ENCODE measurements around the gene C10orf62.
A peak's percentile ranks its signal among the peaks of the same experiment; 100 is the strongest.
"Not testable (repeated sequence)": the region's sequence is repeated elsewhere in the genome, so short reads cannot be mapped to it uniquely, and the experiment has no call there.

The C10orf62 gene

DNA sequence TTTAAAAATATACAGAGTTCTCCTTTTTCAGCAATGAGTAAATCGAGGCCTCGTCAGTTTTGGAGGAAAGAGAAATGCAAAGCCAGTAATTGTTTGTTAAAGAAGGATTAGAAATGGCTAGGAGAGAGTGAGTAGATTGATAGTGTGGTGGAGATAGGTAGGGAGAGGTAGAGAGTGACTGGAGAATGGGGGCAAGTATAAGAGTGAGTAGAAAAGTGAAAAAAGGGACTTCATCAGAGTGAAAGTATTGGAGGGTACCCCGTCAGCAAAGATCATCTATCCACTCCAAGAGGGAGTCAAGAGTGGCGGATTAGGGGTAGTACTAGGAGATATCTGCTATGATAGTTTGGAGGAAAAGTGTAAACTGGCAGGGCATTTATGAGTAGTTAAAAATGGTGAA, 26.2 kb upstream of the C10orf62 start:
- DNase-seq = no peak

DNA sequence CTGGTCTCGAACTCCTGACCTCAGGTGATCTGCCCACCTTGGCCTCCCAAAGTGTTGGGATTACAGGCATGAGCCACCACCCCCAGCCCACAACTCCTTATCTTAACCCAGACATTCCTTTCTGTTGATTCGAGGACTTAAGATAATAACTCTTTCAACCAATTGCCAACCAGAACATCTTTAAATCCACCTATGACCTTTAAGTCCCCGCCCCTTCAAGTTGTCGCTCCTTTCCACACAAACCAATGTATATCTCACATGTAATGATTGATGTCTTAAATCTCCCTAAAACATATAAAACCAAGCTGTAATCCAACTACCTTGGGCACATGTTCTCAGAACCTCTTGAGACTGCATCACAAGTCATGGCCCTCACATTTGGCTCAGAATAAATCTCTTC, 24.7 kb upstream of the C10orf62 start:
- DNase-seq = no peak

DNA sequence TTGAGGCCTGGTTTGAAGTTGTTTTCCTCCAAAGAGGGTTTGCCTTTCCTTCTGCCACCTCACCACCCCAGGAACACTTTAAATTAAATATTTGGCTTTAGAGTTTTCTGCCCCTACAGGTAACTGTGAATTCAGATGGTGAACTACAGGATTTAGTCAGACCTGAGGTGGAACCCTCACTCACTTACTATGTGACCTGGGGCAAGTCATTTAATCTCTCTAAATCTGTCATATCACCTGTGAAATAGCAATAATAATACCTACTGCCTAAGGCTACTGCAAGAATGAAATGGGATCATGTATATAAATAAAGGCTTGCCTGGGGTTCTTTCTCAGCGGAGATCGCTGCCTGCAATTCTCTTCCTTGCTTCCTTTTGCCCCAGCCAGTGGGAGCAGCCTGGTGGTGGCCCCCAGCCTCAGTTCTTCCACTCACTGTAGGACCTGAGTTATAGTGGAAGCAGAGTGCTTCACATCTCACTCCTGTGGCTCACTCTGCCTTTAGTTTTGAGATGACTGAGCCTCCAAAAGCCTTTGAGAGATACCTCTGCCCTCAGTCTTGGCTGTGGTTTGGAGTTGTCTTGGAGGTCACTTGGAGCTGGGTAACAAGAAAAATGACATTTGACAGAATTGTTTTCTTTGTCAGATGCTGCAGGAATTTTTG, 23.1 kb upstream of the C10orf62 start:
- no peak for DNase-seq

DNA sequence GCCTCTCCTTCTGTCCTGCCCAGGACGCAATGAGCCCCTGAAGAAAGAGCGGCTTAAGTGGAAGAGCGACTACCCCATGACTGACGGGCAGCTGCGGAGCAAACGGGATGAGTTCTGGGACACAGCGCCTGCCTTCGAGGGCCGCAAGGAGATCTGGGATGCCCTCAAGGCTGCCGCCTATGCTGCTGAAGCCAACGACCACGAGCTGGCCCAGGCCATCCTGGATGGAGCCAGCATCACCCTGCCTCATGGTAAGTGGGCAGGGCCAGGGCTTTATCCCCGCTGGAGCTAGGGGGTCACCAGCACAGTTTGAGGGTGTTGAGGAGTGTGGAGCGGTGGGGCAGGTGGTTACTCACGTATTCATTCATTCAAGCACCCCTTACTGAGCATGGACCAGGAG, 21.6 kb upstream of the C10orf62 start:
- no peak for DNase-seq

DNA sequence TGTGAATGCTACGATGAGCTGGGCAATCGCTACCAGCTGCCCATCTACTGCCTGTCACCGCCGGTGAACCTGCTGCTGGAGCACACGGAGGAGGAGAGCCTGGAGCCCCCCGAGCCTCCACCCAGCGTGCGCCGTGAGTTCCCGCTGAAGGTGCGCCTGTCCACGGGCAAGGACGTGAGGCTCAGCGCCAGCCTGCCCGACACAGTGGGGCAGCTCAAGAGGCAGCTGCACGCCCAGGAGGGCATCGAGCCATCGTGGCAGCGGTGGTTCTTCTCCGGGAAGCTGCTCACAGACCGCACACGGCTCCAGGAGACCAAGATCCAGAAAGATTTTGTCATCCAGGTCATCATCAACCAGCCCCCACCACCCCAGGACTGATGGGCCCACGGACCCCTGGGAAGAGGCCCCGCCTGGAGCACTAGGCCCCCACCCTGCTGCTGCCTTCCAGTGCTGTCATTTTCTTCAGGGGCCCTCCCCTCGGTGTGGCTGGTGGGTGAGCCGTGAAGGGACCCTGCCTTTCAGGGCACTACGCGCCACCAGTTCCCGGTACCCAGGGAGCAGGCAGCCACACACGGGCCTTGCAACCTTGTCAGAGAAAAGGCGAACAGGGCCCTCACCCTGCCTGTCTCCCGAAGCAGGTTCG, 19.3 kb upstream of the C10orf62 start:
- DNase-seq = no peak

DNA sequence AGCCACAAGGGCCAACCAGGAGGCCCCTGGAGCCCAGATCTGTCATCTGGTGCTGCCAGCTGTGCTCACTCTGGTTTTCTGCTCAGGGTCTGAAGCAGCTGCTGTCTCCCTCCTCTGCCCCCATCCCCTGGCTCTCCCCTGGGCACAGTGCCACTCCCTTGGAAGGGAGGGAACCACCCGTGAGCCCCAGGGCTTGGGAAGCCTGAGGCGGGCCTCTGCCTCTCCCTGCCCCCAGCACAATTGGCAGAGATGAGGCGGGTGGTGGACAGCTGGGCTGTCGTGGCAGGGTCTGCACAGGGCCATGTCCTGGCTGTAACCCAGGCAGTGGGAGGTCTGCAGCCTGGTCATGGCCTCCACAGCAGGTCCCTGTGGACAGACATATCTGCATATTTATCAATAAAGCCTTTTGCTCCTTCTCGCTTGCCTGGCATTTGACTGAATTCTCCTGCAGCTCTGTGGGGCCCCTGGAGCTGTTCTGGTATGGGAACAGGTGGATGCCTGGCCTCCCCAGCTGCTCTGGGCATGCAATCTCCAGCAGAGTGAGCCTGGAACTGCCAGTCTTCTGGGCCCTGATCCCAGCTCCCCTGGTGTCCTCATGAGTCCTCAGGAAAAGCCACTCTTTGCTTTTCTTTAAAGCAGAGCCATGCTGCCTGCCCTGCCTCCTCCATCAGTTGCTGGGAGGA, 18.6 kb upstream of the C10orf62 start:
- DNase-seq = peak in 17 of 58 donors; percentile 6 to 63 (median 21)

DNA sequence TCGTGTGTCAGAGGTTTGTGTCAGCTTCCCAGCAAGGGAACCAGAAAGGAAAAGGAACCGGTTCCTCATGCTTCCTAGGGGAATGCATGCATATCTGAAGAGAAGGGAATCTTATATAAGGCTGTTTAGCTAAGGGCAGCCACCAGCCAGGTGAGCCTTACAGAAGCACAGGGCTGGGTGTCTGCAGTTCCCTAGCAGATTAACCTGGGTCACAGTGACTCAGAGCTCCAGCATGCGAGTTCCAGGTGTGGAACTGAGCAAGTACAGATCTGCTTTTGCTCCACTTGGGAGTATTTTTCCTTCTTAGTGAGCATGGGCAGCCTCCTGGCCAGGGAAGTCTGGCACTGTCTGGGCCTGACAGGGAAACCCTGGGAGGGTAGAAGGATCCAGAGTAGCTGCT, 17.9 kb upstream of the C10orf62 start:
- peak in 1 of 58 donors; percentile 38 for DNase-seq

DNA sequence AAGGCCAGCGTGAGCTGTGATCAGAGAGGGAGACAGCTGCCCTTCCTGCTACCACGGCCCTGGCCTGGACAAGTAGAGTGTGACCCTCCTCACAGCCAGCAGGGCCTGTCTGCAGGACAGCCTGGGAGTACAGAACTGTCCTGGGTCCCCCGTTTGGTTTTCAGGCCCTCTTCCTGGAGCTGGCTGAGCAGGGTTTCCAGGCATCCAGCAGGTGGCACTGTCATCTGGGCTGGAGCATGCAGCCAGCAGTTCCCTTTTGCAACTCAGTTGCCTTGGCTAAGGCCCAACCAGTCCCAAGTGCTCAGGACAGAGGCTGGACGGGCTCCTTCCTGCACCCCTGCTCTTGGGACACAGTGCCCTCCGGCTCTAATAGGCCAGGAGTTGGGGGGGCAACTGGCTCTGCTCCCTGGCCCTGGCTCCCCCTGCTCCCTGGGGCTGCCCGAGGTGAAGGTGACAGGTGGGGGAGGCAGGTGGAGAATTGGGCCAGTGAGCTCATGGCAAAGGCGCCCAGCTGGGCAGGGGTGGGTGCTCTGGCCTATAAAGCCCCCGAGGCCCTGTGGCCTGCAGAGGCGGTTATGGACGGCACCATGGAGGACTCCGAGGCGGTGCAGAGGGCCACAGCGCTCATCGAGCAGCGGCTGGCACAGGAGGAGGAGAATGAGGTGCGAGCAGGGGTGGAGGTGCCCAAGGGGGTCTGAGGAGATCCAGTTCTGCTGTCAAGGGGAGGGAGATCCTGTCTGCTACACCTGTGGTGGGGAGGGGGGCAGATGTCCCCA, 17.1 kb upstream of the C10orf62 start, which contains the start of gene ANKRD2:
Gene ANKRD2, plus strand, starts transcription at position 566 of the 776 bp plus-strand sequence. Its CDS starts 10 bp downstream, at position 576.
- DNase-seq = peak in 52 of 58 donors; percentile 13 to 82 (median 58)

DNA sequence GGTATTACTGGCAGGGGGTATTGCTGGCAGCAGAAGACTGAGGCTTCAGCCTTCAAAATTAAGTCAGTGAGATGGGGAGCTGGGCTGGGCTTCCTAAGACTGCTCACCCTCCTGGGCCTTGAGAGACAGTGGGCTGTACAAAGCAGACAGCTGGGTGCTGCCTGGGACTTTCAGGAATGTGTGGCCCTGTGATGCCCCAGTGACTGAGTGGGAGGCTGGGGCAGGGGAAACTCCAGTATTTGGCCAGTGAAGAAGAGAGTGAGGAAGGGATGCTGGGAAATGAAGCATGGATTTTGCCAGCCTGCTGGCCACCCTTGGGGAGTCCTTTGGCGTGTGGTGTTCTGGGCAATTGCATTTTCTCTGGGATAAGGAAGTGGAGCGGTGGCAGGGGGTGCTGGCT, 16.5 kb upstream of the C10orf62 start:
- DNase-seq = no peak

DNA sequence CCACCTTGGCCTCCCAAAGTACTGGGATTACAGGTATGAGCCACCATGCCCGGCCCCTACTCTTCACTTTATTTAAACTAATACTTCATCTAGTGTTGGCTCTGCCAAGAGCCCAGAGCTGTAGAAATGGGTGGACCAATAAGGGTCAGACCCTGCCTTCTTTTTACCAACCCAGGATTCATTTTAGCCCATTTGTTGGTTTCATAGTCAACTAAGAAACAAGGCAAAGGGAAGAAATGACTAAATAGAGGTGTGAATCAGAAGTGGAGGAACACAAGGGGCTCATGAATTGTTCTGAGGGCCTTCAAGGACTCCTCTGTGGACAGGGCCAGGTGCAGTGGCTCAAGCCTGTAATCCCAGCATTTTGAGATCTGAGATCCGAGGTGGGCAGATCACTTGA, 15.8 kb upstream of the C10orf62 start:
- DNase-seq = no peak

DNA sequence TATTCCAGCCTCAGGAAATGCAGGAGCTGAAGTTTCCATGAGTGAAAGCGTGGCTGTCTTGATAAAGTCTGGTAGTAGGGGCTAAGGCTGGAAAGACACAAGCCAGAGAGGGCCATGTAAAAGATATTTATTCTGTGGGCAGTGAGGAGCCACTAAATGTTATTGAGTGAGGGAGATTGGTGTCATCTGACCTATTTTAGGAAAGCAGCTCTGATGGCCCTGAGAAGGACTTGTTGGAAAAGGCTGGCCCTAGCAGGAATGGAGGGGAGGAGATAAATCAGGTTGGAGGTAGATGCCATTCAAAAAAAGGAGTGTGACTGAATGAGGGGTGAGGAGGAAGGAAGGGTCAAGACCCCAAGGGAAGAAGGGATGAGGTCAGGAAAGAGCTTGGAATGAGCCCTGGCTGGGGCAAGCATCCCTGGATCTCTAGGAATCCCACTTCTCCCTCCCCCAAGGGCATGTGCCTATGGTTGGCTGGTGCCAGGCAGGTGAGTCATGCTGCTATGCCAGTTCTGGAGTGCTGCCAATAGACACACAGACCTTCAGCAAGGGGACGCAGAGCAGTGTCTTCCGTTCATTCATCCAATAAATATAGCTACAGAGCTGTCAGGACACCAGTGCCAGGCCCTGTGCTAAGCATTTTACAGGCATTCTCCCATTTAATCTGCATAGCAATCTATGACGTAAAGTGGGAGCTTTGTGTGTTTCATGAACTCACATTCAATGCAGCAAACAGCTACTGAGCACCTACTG, 15.0 kb upstream of the C10orf62 start:
- peak in 4 of 58 donors; percentile 7 to 15 (median 14) for DNase-seq

DNA sequence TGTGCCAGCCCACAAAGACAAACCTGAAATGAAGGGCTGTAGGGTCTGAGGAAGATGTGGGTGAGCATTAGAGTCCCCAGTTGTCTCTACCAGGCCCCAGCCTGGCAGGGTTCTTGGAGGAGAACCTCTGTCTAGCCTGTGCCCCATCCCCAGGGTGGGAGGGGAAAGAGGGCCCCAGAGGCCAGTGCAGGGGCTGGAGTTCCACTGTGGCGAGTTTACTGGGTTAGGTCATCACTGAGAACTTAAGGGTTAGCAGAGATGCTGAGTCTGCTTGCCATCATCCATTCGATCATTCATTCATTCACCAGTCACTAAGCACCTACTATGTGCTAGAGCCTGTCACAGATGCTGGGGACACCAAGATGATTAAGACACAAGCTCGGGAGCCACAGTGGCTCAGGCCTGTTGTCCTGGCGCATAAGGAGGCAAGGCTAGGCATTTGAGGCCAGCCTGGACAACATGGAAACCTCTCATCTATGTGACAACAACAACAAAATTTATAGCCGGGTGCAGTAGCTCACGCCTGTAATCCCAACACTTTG, 14.3 kb upstream of the C10orf62 start:
- DNase-seq = no peak

DNA sequence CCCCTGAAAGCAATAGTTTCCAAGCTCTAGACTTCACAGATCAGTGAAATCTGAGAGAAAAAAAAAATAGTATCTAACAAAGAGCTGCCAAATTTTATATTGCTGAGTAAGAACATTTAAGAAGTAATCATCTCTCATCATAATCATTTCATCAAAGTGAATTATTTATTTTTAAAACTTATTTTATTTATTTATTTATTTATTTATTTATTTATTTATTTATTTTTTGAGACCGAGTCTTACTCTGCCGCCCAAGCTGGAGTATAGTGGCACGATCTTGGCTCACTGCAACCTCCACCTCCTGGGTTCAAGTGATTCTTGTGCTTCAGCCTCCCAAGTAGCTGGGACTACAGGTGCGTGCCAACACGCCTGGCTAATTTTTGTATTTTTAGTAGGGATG, 13.0 kb upstream of the C10orf62 start:
- DNase-seq = not testable (repeated sequence)

DNA sequence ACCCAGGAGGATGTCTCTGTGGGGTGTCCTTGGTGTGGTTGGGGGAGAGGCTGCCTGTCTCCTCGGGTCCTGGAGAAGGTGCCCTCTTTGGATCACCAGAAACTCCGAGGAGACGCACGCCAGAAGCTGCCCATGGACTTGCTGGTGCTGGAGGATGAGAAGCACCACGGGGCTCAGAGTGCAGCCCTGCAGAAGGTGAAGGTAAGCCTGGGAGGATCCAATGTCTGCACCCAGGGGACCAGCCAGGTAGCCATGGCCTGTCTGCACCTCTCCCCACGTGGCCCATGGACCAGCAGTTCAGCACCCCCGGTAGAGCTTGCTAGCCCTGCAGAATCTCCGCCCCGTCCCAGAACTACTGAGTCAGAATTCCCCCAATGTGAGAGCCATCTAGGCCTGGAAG, 11.8 kb upstream of the C10orf62 start:
- DNase-seq = no peak

DNA sequence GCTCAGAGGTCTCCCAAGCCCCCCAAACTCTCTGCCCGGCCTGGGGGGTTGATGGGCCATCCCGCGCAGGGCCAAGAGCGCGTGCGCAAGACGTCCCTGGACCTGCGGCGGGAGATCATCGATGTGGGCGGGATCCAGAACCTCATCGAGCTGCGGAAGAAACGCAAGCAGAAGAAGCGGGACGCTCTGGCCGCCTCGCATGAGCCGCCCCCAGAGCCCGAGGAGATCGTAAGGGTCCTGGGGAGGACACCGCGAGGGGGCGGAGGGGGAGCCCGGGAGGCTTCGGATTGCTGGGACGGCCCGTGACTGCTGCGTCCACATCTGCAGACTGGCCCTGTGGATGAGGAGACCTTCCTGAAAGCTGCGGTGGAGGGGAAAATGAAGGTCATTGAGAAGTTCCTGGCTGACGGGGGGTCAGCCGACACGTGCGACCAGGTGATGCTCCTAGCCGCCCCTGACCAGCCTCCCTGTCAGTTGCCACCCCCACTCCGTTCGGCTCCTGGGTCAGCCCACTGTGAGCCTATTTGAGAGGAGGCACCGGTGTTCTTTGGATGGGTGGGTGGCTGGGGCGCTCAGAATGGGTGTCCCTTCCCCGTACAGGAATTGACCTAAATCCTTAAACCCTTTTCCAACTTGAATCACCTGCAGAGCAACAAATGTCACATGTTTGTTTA, 11.2 kb upstream of the C10orf62 start:
- DNase-seq = no peak

DNA sequence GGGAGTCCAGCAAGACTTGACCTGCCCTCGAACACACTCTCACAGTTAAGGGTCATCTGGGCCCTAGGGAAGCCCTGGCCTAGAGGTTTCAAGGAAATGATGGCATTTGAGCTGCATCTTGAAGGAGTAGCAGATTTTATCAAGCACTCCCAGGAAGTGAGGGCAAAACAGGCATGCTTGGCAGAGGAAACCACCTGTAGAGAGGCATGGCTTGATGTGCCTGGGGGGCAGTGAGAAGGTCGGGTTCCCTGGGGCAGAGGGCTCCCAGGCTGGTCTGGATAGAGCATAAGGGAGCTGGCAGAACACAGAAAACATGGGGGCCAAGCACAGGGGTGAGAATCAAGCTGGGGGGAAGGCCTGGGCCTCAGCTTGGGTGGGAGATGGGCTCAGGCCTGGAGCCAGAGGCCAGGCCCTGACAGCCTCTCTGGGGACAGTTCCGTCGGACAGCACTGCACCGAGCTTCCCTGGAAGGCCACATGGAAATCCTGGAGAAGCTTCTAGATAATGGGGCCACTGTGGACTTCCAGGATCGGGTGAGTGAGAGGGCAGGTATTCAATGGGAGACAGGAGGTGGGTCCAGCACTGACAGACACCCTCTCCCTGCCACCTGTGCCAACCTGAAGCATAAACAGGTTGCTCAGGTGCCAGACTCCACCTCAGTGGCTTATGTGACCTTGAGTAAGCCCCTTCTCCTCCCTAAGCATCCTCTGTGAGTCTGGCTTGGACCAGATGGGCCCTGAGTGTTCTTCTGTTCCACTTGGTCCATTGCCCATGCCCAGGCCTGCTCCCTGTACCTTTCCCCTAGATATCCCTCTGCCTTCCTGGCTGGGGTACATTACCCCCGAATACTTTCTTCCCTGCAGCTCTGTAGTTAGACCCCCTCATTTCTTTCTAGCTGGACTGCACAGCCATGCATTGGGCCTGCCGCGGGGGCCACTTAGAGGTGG, 8.8 kb upstream of the C10orf62 start:
- DNase-seq = no peak

DNA sequence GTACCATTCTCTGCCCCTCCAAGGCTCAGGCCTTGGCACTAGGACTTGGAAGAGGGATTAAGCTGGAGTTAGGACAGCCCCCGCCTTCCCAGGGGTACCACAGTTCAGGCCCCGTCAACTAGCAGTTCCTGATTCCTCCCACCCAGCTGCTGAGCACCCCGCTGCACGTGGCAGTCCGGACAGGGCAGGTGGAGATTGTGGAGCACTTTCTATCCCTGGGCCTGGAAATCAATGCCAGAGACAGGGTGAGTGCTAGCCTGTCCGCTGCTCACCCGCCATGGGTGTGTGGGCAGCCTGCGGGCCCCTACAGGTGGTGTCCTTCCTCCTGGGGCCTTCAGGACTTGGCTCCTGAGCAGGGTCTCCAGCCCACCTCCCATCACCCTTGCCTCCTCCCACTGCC, 7.4 kb upstream of the C10orf62 start:
- no peak for DNase-seq

DNA sequence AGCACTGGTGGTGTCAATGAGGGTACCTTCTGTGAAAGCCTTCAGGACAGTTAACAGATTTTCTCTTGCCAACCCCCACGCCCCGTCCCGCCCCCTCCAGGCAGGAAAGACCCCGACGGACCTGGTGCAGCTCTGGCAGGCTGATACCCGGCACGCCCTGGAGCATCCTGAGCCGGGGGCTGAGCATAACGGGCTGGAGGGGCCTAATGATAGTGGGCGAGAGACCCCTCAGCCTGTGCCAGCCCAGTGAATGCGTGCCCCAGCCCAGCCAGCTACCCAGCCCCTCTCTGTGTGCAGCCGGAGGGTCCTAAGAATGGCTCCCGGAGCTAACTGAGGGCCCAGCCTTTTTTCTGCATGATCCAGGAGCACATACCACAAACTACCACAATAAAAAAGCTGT, 6.0 kb upstream of the C10orf62 start:
- no peak for DNase-seq
